Small intestine (tissue), 7 donors: Measurements from ENCODE around the gene KRT12. TPM values are rescaled to one million over a fixed set of nuclear protein-coding genes. Genes with fewer than 3 reads are reported as not detected.

Experiments used
- DNase-seq, 2 donors: peaks; one replicate each; pipeline versions ENCODE4 v3.0.0 to v3.0.0-alpha.2; 2013
- FAIRE-seq: peaks from 2 replicates; lab custom pipeline; 2012; peaks lifted over from hg19 to GRCh38; lab: Jason Lieb, UNC
- H3K27ac ChIP-seq, 3 donors: one replicate each; pipeline ENCODE4 v1.5.1; 2013; ENCODE audit warnings: low read length in 2 of 3, mild to moderate bottlenecking in 2 of 3, control low read depth in 1 of 3, inconsistent platforms in 1 of 3, low read depth in 1 of 3, moderate library complexity in 1 of 3
- H3K27me3 ChIP-seq, 3 donors: one replicate each; pipeline ENCODE4 v1.6.1; 2013; ENCODE audit warnings: low read length in 3 of 3, inconsistent platforms in 1 of 3; ENCODE audit not compliant: control insufficient read depth in 3 of 3, insufficient read depth in 3 of 3
- H3K36me3 ChIP-seq, 3 donors: one replicate each; pipeline ENCODE4 v1.6.1; 2013; ENCODE audit warnings: low read length in 3 of 3, inconsistent platforms in 1 of 3, low read depth in 1 of 3, mild to moderate bottlenecking in 1 of 3, moderate library complexity in 1 of 3; ENCODE audit not compliant: control insufficient read depth in 3 of 3, insufficient read depth in 2 of 3
- H3K4me1 ChIP-seq, 3 donors: one replicate each; pipeline ENCODE4 v1.6.1; 2013; ENCODE audit warnings: low read length in 2 of 3, inconsistent platforms in 1 of 3, low read depth in 1 of 3, mild to moderate bottlenecking in 1 of 3, moderate library complexity in 1 of 3; ENCODE audit not compliant: control insufficient read depth in 3 of 3, insufficient read depth in 2 of 3
- H3K4me3 ChIP-seq, 3 donors: one replicate each; pipeline ENCODE4 v1.5.1; 2013; ENCODE audit warnings: low read length in 3 of 3, control low read depth in 1 of 3, inconsistent platforms in 1 of 3, low read depth in 1 of 3, mild to moderate bottlenecking in 1 of 3, moderate library complexity in 1 of 3
- H3K9me3 ChIP-seq, 2 donors: one replicate each; pipeline ENCODE4 v1.6.1; 2013; ENCODE audit warnings: low read depth in 1 of 2, low read length in 1 of 2; ENCODE audit not compliant: control insufficient read depth in 2 of 2, insufficient read depth in 1 of 2
- WGBS, 3 donors: extraction: QIAGEN DNeasy Blood & Tissue Kit; methylation state at CpG; one replicate each; pipeline ENCODE4 v1.1.7; 2013; 5-methylcytosine and 5-hydroxymethylcytosine counted together
- polyA plus RNA-seq, 4 donors: library from polyadenylated mRNA; stranded (reverse) in 3 of 4; unstranded in 1 of 4; fragments of 200-250 nt in 3 of 4; fragments of 120-200 nt in 1 of 4; gene quantifications; one replicate each; pipeline versions ENCODE4 v1.2.1 to v1.2.3, GENCODE V29; 2013
- donor health status: healthy with polysubstance abuse.
- donor health status: control.
- donor health status: control.
- donor health status: Bipolar disorder and iron deficiency.
- donor health status: healthy.

Gene KRT12
- polyA plus RNA-seq, 4 donors, result 0.28 to 9.2 (median 3.1) TPM

GRCh38 chr17:40878044-40878443, 11.0 kb upstream of the KRT12 start:
- H3K27me3 ChIP-seq, result no peaks in the 10 kb centered on the region
- no peaks in the 10 kb centered on the region for H3K9me3 ChIP-seq
- no peak overlapping the region for H3K27ac ChIP-seq
- peaks cover 0 to 19% (median 2%) of the 10 kb centered on the region in 3 donors for H3K4me1 ChIP-seq
- peaks cover 0 to 23% (median 0%) of the 10 kb centered on the region in 3 donors for H3K36me3 ChIP-seq
- H3K4me3 ChIP-seq, result no peak overlapping the region
- WGBS, 3 donors, result 86 to 90% (median 88%) methylated on average over 9 of the region's 9 CpGs
- FAIRE-seq (no peak), DNase-seq (no peak)

- DNase-seq (no peak), FAIRE-seq (no peak)
- H3K27me3 ChIP-seq, result no peaks in the 10 kb centered on the region
- peaks cover 0 to 8% (median 0%) of the 10 kb centered on the region in 3 donors for H3K36me3 ChIP-seq
- H3K27ac ChIP-seq, result no peak overlapping the region
- WGBS, 3 donors, result 75 to 93% (median 90%) methylated on average over 1 of the region's 1 CpG
- H3K4me3 ChIP-seq, result no peak overlapping the region
- H3K4me1 ChIP-seq, result no peaks in the 10 kb centered on the region
- H3K9me3 ChIP-seq, result no peaks in the 10 kb centered on the region
Measured at GRCh38 chr17:40873801-40874200, 6.8 kb upstream of the KRT12 start.

GRCh38 chr17:40873255-40873654, 6.2 kb upstream of the KRT12 start:
- H3K4me1 ChIP-seq, result no peaks in the 10 kb centered on the region
- peaks cover 0 to 6% (median 0%) of the 10 kb centered on the region in 3 donors for H3K36me3 ChIP-seq
- no peak overlapping the region for H3K4me3 ChIP-seq
- FAIRE-seq, result no peak
- no peak overlapping the region for H3K27ac ChIP-seq
- no peak for DNase-seq
- no peaks in the 10 kb centered on the region for H3K27me3 ChIP-seq
- H3K9me3 ChIP-seq, result no peaks in the 10 kb centered on the region

- Histone ChIP-seq H3K27me3 (no peaks in the 10 kb centered on the region), H3K4me3 (no peak overlapping the region), H3K36me3 (peaks cover 0 to 4% (median 0%) of the 10 kb centered on the region in 3 donors), H3K4me1 (no peaks in the 10 kb centered on the region), H3K27ac (no peak overlapping the region), H3K9me3 (no peaks in the 10 kb centered on the region)
- FAIRE-seq, result no peak
- no peak for DNase-seq
Measured at GRCh38 chr17:40872416-40872815, 5.4 kb upstream of the KRT12 start.

GRCh38 chr17:40871316-40871715, 4.3 kb upstream of the KRT12 start:
- no peaks in the 10 kb centered on the region for H3K4me1 ChIP-seq
- H3K9me3 ChIP-seq, result no peaks in the 10 kb centered on the region
- DNase-seq (no peak), FAIRE-seq (no peak)
- H3K27ac ChIP-seq, result no peak overlapping the region
- H3K4me3 ChIP-seq, result no peak overlapping the region
- no peaks in the 10 kb centered on the region for H3K36me3 ChIP-seq
- H3K27me3 ChIP-seq, result no peaks in the 10 kb centered on the region
- 87 to 95% (median 93%) methylated on average over 7 of the region's 7 CpGs for WGBS, 3 donors

- FAIRE-seq (no peak), DNase-seq (no peak)
- Histone ChIP-seq H3K4me1 (no peaks in the 10 kb centered on the region), H3K27ac (no peak overlapping the region), H3K4me3 (no peak overlapping the region), H3K9me3 (no peaks in the 10 kb centered on the region), H3K36me3 (no peaks in the 10 kb centered on the region), H3K27me3 (no peaks in the 10 kb centered on the region)
- WGBS, 3 donors, result 67 to 82% (median 73%) methylated on average over 4 of the region's 4 CpGs
Measured at GRCh38 chr17:40870136-40870535, 3.1 kb upstream of the KRT12 start.

- 90 to 92% (median 90%) methylated on average over 14 of the region's 14 CpGs for WGBS, 3 donors
Measured at GRCh38 chr17:40864661-40865390, 2.2 kb downstream of the KRT12 start.

GRCh38 chr17:40862985-40863733, 3.9 kb downstream of the KRT12 start:
- Histone ChIP-seq H3K27me3 (peaks cover 0 to 4% (median 2%) of the 10 kb centered on the region in 3 donors), H3K36me3 (peaks cover 0 to 3% (median 0%) of the 10 kb centered on the region in 3 donors), H3K9me3 (no peaks in the 10 kb centered on the region), H3K4me1 (peaks cover 0 to 18% (median 4%) of the 10 kb centered on the region in 3 donors), H3K4me3 (no peak overlapping the region), H3K27ac (no peak overlapping the region)
- WGBS, 3 donors, result 60 to 72% (median 67%) methylated on average over 39 of the region's 39 CpGs
- FAIRE-seq, result no peak
- peak in 1 of 2 donors; percentile 54 for DNase-seq

More at GRCh38 chr17:40864661-40865390, 2.2 kb downstream of the KRT12 start:
- Histone ChIP-seq H3K4me3 (no peak overlapping the region), H3K9me3 (no peaks in the 10 kb centered on the region), H3K36me3 (peaks cover 0 to 3% (median 0%) of the 10 kb centered on the region in 3 donors), H3K4me1 (peaks cover 0 to 6% (median 2%) of the 10 kb centered on the region in 3 donors), H3K27me3 (peaks cover 0 to 4% (median 2%) of the 10 kb centered on the region in 3 donors), H3K27ac (no peak overlapping the region)
- FAIRE-seq (no peak), DNase-seq (no peak)
